Measurements from ENCODE around the gene RHOBTB1.

DNA sequence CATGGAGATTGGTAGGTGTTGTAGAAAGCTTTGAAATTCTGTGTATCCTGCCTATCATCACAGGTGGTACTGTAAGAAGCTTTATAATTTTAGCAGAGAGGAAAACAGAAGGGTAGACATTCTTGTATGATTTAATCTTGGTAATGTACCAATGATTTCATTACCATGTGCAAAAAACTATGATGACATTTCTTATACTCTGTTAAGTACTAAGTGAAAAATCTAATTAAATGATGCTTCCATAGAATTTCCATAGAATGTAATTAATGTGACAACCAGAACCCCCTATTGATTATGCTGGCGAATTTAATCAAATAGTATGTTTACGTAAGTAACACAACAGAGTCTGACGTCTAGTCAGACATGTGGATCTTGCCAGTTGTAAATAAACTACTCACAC lies 16.0 kb upstream of the RHOBTB1 start:
- TF ChIP-seq, protein P1, sequence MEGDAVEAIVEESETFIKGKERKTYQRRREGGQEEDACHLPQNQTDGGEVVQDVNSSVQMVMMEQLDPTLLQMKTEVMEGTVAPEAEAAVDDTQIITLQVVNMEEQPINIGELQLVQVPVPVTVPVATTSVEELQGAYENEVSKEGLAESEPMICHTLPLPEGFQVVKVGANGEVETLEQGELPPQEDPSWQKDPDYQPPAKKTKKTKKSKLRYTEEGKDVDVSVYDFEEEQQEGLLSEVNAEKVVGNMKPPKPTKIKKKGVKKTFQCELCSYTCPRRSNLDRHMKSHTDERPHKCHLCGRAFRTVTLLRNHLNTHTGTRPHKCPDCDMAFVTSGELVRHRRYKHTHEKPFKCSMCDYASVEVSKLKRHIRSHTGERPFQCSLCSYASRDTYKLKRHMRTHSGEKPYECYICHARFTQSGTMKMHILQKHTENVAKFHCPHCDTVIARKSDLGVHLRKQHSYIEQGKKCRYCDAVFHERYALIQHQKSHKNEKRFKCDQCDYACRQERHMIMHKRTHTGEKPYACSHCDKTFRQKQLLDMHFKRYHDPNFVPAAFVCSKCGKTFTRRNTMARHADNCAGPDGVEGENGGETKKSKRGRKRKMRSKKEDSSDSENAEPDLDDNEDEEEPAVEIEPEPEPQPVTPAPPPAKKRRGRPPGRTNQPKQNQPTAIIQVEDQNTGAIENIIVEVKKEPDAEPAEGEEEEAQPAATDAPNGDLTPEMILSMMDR (IDR thresholded peaks at IDR 0.05), result no peak
- no peak for TF ChIP-seq POLR2AphosphoS5 (IDR thresholded peaks at IDR 0.05)
